ENCODE measurements around the gene SLC12A7. TPM values are rescaled to one million over a fixed set of nuclear protein-coding genes. Genes with fewer than 3 reads are reported as not detected.

Gene SLC12A7
- total RNA-seq, 1 donor from 2014 or later, result 80.8 TPM

DNA sequence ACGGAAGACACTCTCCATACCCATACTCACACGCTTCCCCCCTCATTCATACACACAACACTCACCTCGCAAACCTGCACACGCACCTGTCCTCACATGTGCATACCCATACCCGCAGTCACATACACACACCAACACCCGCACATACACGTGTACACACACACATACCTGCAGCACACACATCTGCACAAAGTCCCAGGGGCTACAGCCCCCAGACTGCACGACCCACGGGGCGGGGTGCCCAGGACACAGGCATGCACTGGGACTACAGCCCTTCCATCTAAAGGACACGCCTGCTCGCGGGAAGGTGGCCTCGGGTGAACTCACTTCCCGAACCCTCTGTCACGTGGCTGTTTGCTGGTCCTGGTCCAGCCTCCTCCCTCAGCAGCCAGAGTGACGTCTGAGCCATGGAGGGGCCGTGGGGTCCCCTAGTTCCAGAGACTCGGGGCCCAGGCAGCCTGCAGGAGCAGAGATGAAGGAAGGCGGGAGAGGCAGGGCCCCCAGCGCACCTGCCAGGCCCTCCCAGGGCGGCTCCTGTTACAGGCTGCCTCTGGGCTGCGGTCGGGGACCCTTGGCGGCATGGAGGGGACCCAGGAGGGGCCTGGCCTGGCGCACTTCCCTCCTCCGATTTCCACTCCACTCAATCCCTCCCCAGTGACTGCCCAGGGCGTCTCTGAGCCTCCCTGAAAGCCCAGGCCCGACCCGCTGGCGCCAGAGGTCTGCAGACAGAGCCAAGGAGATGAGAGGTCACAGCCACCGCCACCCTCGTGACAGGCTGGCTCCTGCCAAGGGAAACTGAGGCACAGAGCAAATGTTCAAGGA lies 8.1 kb downstream of the SLC12A7 start:
- Mint-ChIP-seq H3K4me1 (ENCODE audit: low read depth) (peaks cover 41% of the 10 kb centered on the region), H3K27me3 (no peaks in the 10 kb centered on the region), H3K27ac (no peak overlapping the region)

GRCh38 chr5:1103093-1103492 lies 8.8 kb downstream of the SLC12A7 start:
- no peak overlapping the region for H3K4me3 Mint-ChIP-seq (ENCODE audit: low read depth)
- no peaks in the 10 kb centered on the region for H3K27me3 Mint-ChIP-seq
- peaks cover 40% of the 10 kb centered on the region for H3K4me1 Mint-ChIP-seq (ENCODE audit: low read depth)

More for the DNA sequence above, 8.1 kb downstream of the SLC12A7 start:
- Mint-ChIP-seq H3K9me3 (ENCODE audit: low read depth) (no peaks in the 10 kb centered on the region), H3K4me3 (ENCODE audit: low read depth) (no peak overlapping the region), H3K36me3 (ENCODE audit: insufficient read depth) (no peaks in the 10 kb centered on the region)
- DNase-seq (ENCODE audit: low spot score, unreplicated experiment), result no peak
- TF ChIP-seq, protein P1, sequence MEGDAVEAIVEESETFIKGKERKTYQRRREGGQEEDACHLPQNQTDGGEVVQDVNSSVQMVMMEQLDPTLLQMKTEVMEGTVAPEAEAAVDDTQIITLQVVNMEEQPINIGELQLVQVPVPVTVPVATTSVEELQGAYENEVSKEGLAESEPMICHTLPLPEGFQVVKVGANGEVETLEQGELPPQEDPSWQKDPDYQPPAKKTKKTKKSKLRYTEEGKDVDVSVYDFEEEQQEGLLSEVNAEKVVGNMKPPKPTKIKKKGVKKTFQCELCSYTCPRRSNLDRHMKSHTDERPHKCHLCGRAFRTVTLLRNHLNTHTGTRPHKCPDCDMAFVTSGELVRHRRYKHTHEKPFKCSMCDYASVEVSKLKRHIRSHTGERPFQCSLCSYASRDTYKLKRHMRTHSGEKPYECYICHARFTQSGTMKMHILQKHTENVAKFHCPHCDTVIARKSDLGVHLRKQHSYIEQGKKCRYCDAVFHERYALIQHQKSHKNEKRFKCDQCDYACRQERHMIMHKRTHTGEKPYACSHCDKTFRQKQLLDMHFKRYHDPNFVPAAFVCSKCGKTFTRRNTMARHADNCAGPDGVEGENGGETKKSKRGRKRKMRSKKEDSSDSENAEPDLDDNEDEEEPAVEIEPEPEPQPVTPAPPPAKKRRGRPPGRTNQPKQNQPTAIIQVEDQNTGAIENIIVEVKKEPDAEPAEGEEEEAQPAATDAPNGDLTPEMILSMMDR (IDR thresholded peaks at IDR 0.05; ENCODE audit: unreplicated experiment), result no peak

DNA sequence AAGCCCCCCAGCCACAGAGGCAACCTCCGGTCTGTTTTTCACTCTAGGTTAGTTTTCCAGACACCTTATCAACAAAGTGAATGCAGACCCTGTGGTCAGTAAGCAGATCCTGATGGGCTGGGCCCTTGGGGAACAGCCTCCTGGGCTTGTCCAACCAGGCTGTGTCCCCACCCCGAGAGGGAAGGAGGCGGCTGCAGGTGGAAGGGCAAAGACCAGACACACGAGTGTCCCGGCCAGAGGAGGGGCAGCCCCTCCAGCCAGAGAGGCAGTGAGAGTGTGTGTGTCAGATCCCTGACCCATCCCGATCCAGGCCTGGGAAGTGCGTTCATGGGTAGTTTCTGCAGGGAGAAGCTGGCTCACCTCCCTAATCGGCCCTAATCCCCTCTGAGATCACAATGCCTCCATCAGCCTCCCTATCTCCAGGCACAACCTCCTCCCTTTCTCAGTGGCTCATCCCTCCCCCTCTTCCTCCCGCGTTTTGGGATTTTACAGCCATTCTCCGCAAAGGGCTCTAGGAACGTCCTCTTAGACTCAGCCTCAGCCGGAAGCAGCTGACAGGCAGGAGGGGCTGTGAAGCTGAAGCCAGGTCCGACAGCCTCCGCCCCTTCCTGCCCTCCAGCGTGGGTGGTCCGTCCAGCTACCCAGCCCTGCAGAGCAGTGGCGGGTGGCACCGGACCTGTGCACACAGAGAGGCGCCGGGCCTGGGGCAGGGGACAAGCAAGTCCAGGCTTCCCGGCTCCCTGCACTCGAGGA lies 9.7 kb downstream of the SLC12A7 start:
- peak overlapping the region; percentile 84 for H3K27ac Mint-ChIP-seq
- peak overlapping the region; percentile 49 for H3K4me3 Mint-ChIP-seq (ENCODE audit: low read depth)
- TF ChIP-seq, protein P1 (IDR thresholded peaks at IDR 0.05; ENCODE audit: unreplicated experiment), result no peak
- H3K9me3 Mint-ChIP-seq (ENCODE audit: low read depth), result no peaks in the 10 kb centered on the region
- DNase-seq (ENCODE audit: low spot score, unreplicated experiment), result no peak
- no peaks in the 10 kb centered on the region for H3K36me3 Mint-ChIP-seq (ENCODE audit: insufficient read depth)
- H3K27me3 Mint-ChIP-seq, result no peaks in the 10 kb centered on the region
- H3K4me1 Mint-ChIP-seq (ENCODE audit: low read depth), result peaks cover 38% of the 10 kb centered on the region

More at GRCh38 chr5:1103093-1103492, 8.8 kb downstream of the SLC12A7 start:
- H3K9me3 Mint-ChIP-seq (ENCODE audit: low read depth), result no peaks in the 10 kb centered on the region
- H3K36me3 Mint-ChIP-seq (ENCODE audit: insufficient read depth), result no peaks in the 10 kb centered on the region
- TF ChIP-seq, protein P1 (IDR thresholded peaks at IDR 0.05; ENCODE audit: unreplicated experiment), result no peak
- no peak overlapping the region for H3K27ac Mint-ChIP-seq
- no peak for DNase-seq (ENCODE audit: low spot score, unreplicated experiment)

DNA sequence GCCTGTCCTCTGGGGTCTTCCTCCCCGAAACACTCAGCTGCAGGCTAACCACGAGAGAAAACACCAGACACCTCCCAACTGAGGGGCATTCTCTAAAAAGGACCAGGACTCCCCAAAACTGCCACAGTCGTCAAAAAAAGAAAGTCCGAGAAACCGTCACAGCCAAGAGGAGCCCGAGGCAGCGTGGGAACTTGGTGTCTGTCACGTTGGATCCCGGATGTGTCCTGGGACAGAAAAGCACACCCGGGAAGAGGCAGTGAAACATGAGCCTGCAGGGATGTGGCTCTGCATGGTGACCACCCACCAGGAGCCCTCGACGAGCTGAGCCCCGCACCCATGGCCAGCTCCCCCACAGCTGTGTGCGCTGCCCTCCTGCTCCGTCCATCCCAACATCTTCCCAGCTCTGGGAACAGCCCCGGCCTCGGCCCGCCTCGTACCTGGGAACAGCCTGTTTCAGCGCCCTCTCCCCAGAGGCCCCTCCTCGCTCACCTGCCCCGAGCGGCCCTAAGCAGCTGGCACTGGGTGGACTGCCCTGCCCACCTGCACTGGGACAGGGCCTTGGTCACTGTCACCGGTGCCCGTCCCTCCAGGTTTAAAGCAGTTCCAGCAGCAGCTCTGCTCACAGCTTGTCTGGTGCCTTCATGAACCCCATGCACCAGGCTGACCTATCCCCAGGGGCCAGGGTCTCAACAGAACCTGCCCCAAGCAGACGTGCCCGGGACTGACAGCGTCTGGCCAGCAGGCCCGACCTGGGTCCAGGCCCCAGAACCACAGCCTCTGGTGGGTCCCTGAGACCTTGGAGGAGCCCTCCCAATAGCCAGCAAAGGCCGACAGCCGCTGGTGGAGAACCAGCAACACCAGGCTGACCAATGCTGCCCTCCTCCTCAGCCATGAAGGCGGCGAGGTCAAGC lies 10.9 kb downstream of the SLC12A7 start:
- Mint-ChIP-seq H3K9me3 (ENCODE audit: low read depth) (no peaks in the 10 kb centered on the region), H3K27me3 (no peaks in the 10 kb centered on the region), H3K27ac (no peak overlapping the region), H3K4me1 (ENCODE audit: low read depth) (peaks cover 33% of the 10 kb centered on the region), H3K36me3 (ENCODE audit: insufficient read depth) (no peaks in the 10 kb centered on the region), H3K4me3 (ENCODE audit: low read depth) (no peak overlapping the region)
- TF ChIP-seq, protein P1 (IDR thresholded peaks at IDR 0.05; ENCODE audit: unreplicated experiment), result no peak
- DNase-seq (ENCODE audit: low spot score, unreplicated experiment), result no peak
